HEK293 (cell line): ENCODE measurements around the gene ENAH.
"Not testable (repeated sequence)": the region's sequence is repeated elsewhere in the genome, so short reads cannot be mapped to it uniquely, and the experiment has no call there.

Experiments used
- CTCF ChIA-PET: fragments of 350-600 bp; formaldehyde crosslinking; extraction: SDS; loops from one replicate; lab custom pipeline; 2021; ENCODE audit warnings: antibody characterized with exemption; lab: Yijun Ruan, JAX
- POLR2A ChIA-PET: fragments of 300-600 bp; formaldehyde crosslinking; extraction: SDS; loops from one replicate; lab custom pipeline; 2020; ENCODE audit warnings: antibody characterized with exemption, inconsistent platforms; lab: Yijun Ruan, JAX
- H3K27ac ChIP-seq: fragments of 200-500 bp; sonication (Bioruptor generic); 2 replicates; pipeline ENCODE4 v1.5.1; 2014; ENCODE audit warnings: low read depth, low read length, control low read depth, inconsistent platforms; ENCODE audit errors: extremely low read depth
- H3K36me3 ChIP-seq, 2 experiments: fragments of 200-500 bp in 1 of 2; sonication (Bioruptor generic) in 1 of 2; 1 replicate in 1 of 2; 2 replicates in 1 of 2; pipeline ENCODE4 v1.5.1; 2014 to 2017; ENCODE audit warnings: inconsistent platforms in 2 of 2, low read length in 2 of 2; ENCODE audit not compliant: control insufficient read depth in 2 of 2, insufficient read depth in 1 of 2
- H3K4me1 ChIP-seq: fragments of 200-500 bp; sonication (Bioruptor generic); 2 replicates; pipeline ENCODE4 v1.5.1; 2014; ENCODE audit warnings: mild to moderate bottlenecking, low read length, inconsistent platforms; ENCODE audit not compliant: control insufficient read depth, insufficient read depth
- H3K4me3 ChIP-seq: 2 replicates; pipeline ENCODE4 v1.5.1; 2011; ENCODE audit warnings: low read depth, mild to moderate bottlenecking, control low read depth, low read length, moderate library complexity
- H3K9me3 ChIP-seq: fragments of 200-500 bp; sonication (Bioruptor generic); 2 replicates; pipeline ENCODE4 v1.5.1; 2014; ENCODE audit warnings: low read depth, low read length, inconsistent platforms; ENCODE audit not compliant: control insufficient read depth, insufficient read depth
- BCL11B ChIP-seq: fragments of 450-650 bp; formaldehyde crosslinking; IDR thresholded peaks from 2 replicates; pipeline ENCODE4 v1.5.1; 2016; ENCODE audit warnings: low read depth, missing biosample characterization, missing genetic modification characterization
- EGR2 ChIP-seq: fragments of 450-650 bp; formaldehyde crosslinking; IDR thresholded peaks from 2 replicates; pipeline ENCODE4 v1.5.1; 2016; ENCODE audit warnings: low read depth, missing biosample characterization, missing genetic modification characterization
- GLIS1 ChIP-seq: fragments of 450-650 bp; formaldehyde crosslinking; IDR thresholded peaks from 2 replicates; pipeline ENCODE4 v1.5.1; 2016; ENCODE audit warnings: missing biosample characterization, missing genetic modification characterization
- KLF8 ChIP-seq: fragments of 450-650 bp; formaldehyde crosslinking; IDR thresholded peaks from 2 replicates; pipeline ENCODE4 v1.5.1; 2016; ENCODE audit warnings: missing biosample characterization, missing genetic modification characterization
- OSR2 ChIP-seq: fragments of 450-650 bp; formaldehyde crosslinking; IDR thresholded peaks from 2 replicates; pipeline ENCODE4 v1.5.1; 2016; ENCODE audit warnings: missing biosample characterization, missing genetic modification characterization
- SCRT2 ChIP-seq: fragments of 450-650 bp; formaldehyde crosslinking; IDR thresholded peaks from 2 replicates; pipeline ENCODE4 v1.5.1; 2016; ENCODE audit warnings: missing biosample characterization, missing genetic modification characterization
- SP7 ChIP-seq: fragments of 450-650 bp; formaldehyde crosslinking; IDR thresholded peaks from 2 replicates; pipeline ENCODE4 v1.5.1; 2016; ENCODE audit warnings: missing biosample characterization, missing genetic modification characterization
- TRIM28 ChIP-seq: IDR thresholded peaks from 2 replicates; pipeline ENCODE4 v1.6.1; 2011; ENCODE audit warnings: low read length, control low read depth, borderline replicate concordance
- YY2 ChIP-seq: fragments of 450-650 bp; formaldehyde crosslinking; IDR thresholded peaks from 2 replicates; pipeline ENCODE4 v1.5.1; 2016; ENCODE audit warnings: missing biosample characterization, missing genetic modification characterization
- ZFP3 ChIP-seq: fragments of 450-650 bp; formaldehyde crosslinking; IDR thresholded peaks from 2 replicates; pipeline ENCODE4 v1.5.1; 2016; ENCODE audit warnings: low read depth, missing biosample characterization, missing genetic modification characterization
- ZNF23 ChIP-seq: fragments of 450-650 bp; formaldehyde crosslinking; IDR thresholded peaks from 2 replicates; pipeline ENCODE4 v1.5.1; 2016; ENCODE audit warnings: missing biosample characterization, missing genetic modification characterization, borderline replicate concordance
- ZNF248 ChIP-seq: fragments of 450-650 bp; formaldehyde crosslinking; IDR thresholded peaks from 2 replicates; pipeline ENCODE4 v1.5.1; 2017; ENCODE audit warnings: missing biosample characterization, missing genetic modification characterization
- ZNF292 ChIP-seq: fragments of 450-650 bp; formaldehyde crosslinking; IDR thresholded peaks from 2 replicates; pipeline ENCODE4 v1.5.1; 2016; ENCODE audit warnings: low read depth, missing biosample characterization, missing genetic modification characterization, borderline replicate concordance
- ZNF394 ChIP-seq: fragments of 450-650 bp; formaldehyde crosslinking; IDR thresholded peaks from 2 replicates; pipeline ENCODE4 v1.5.1; 2016; ENCODE audit warnings: missing biosample characterization, missing genetic modification characterization, mild to moderate bottlenecking, moderate library complexity, borderline replicate concordance
- ZNF416 ChIP-seq: fragments of 450-650 bp; formaldehyde crosslinking; IDR thresholded peaks from 2 replicates; pipeline ENCODE4 v1.5.1; 2016; ENCODE audit warnings: missing biosample characterization, missing genetic modification characterization
- ZNF423 ChIP-seq: fragments of 450-650 bp; formaldehyde crosslinking; IDR thresholded peaks from 2 replicates; pipeline ENCODE4 v1.5.1; 2016; ENCODE audit warnings: missing biosample characterization, missing genetic modification characterization
- ZNF510 ChIP-seq: fragments of 450-650 bp; formaldehyde crosslinking; IDR thresholded peaks from 2 replicates; pipeline ENCODE4 v1.5.1; 2018; ENCODE audit warnings: mild to moderate bottlenecking, missing genetic modification characterization, missing biosample characterization; ENCODE audit not compliant: insufficient replicate concordance
- ZNF558 ChIP-seq: fragments of 450-650 bp; formaldehyde crosslinking; IDR thresholded peaks from 2 replicates; pipeline ENCODE4 v1.5.1; 2016; ENCODE audit warnings: missing biosample characterization, missing genetic modification characterization
- ZNF571 ChIP-seq: fragments of 450-650 bp; formaldehyde crosslinking; IDR thresholded peaks from 2 replicates; pipeline ENCODE4 v1.5.0; 2017; ENCODE audit warnings: missing biosample characterization, missing genetic modification characterization
- ZNF600 ChIP-seq: fragments of 450-650 bp; formaldehyde crosslinking; IDR thresholded peaks from 2 replicates; pipeline ENCODE4 v1.5.1; 2016; ENCODE audit warnings: missing biosample characterization, missing genetic modification characterization
- TF ChIP-seq, protein P1 (sequence below): fragments of 450-650 bp; formaldehyde crosslinking; IDR thresholded peaks from 2 replicates; pipeline ENCODE4 v1.5.1; 2016; ENCODE audit warnings: missing biosample characterization, missing genetic modification characterization
- TF ChIP-seq, protein P2 (sequence below): fragments of 450-650 bp; formaldehyde crosslinking; IDR thresholded peaks from 2 replicates; pipeline ENCODE4 v1.5.1; 2016; ENCODE audit warnings: missing biosample characterization, missing genetic modification characterization
- TF ChIP-seq, protein P3 (sequence below): fragments of 450-650 bp; formaldehyde crosslinking; IDR thresholded peaks from 2 replicates; pipeline ENCODE4 v1.5.1; 2017; ENCODE audit warnings: missing biosample characterization, missing genetic modification characterization
- TF ChIP-seq, protein P4 (sequence below): fragments of 450-650 bp; formaldehyde crosslinking; IDR thresholded peaks from 2 replicates; pipeline ENCODE4 v1.5.0; 2017; ENCODE audit warnings: missing biosample characterization, missing genetic modification characterization, borderline replicate concordance

ENAH gene

DNA sequence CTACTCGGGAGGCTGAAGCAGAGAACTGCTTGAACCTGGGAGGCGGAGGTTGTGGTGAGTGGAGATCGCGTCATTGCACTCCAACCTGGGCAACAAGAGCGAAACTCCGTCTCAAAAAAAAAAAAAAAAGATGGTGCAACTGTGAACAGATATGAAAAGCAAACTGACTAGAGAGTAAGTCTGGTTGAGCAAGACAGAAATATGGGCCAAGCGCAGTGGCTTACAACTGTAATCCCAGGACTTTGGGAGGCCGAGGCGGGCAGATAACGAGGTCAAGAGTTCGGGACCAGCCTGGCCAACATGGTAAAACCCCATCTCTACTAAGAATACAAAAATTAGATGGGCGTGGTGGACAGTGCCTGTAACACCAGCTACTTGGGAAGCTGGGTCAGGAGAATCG is 24.1 kb downstream of the ENAH start:
- ChIA-PET CTCF (interaction anchor here (0.5 to 0.8 kb wide), 3 partner anchors 12 to 254 kb away, joined by 3 to 4 read pairs (median 4); no protein-coding TSS in a partner anchor), POLR2A (interaction anchor here (0.6 to 0.7 kb wide), 2 partner anchors 123 to 143 kb away, joined by 3 read pairs; no protein-coding TSS in a partner anchor)
- H3K9me3 ChIP-seq, H3K27ac ChIP-seq, H3K4me3 ChIP-seq, H3K36me3 ChIP-seq: not testable (repeated sequence)
- 0 out of 2 replicates have a peak, but pooled peaks have one; percentile 15 for TF ChIP-seq BCL11B (tag by site-specific recombination)
- H3K4me1 ChIP-seq = peaks cover 19% of the 10 kb centered on the region

DNA sequence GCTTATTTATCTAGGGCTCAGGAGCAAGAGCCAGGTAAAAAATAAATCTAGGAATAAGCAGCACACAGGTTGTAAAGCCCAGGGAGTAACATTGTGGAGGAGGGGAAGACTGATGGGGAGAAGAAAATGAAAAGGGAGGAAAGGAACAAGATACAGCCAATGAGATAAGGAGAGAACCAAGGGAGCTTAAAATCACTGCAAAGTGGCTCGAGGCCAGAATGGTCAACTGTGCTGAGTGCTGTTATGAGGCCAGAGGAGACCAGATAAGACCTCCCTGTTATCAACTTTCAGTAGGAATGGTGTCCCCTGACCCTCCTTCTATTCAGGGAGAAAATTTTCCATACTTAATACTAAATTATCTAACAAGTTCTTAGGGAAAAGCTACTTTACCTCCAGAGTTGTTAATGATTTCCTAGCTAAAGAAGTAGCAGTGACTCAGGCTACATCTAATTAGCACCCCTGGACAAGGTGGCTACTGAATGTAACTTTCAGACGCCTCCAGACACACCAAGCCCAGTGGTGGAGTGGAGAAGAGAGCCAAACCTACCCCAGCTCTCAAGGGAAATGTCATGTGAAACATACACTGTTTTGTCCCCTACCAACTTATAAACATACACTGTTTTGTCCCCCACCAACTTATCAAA is 25.5 kb downstream of the ENAH start:
- no peaks in the 10 kb centered on the region for H3K9me3 ChIP-seq
- H3K36me3 ChIP-seq = peaks cover 0 to 6% of the 10 kb centered on the region in 2 experiments; a peak in 1 of 3 replicates
- H3K27ac ChIP-seq = 0 out of 2 replicates have a peak overlapping the region, but pooled peaks have one; percentile 0
- H3K4me3 ChIP-seq = no peak overlapping the region
- CTCF ChIA-PET = interaction anchor here (0.6 to 1.5 kb wide), 8 partner anchors 10 to 348 kb away, joined by 3 to 7 read pairs (median 4); partner anchors contain the start of gene SRP9
- POLR2A ChIA-PET = interaction anchor here (0.6 to 1.3 kb wide), 5 partner anchors 23 to 150 kb away, joined by 3 to 8 read pairs (median 4); partner anchors contain the start of genes ENAH and SRP9
- H3K4me1 ChIP-seq = peaks cover 19% of the 10 kb centered on the region
- TF ChIP-seq ZNF558 (tag by site-specific recombination) = no peak
- TF ChIP-seq KLF8 = no peak
- TF ChIP-seq EGR2 (tag by site-specific recombination) = no peak
- 0 out of 2 replicates have a peak, but pooled peaks have one; percentile 17 for TF ChIP-seq ZNF394
- no peak for TF ChIP-seq ZNF23
- no peak for TF ChIP-seq ZNF416 (tag by site-specific recombination)
- TF ChIP-seq ZNF292 (tag by site-specific recombination) = no peak
- TF ChIP-seq TRIM28 = 0 out of 2 replicates have a peak, but pooled peaks have one; percentile 26
- TF ChIP-seq, protein P1, sequence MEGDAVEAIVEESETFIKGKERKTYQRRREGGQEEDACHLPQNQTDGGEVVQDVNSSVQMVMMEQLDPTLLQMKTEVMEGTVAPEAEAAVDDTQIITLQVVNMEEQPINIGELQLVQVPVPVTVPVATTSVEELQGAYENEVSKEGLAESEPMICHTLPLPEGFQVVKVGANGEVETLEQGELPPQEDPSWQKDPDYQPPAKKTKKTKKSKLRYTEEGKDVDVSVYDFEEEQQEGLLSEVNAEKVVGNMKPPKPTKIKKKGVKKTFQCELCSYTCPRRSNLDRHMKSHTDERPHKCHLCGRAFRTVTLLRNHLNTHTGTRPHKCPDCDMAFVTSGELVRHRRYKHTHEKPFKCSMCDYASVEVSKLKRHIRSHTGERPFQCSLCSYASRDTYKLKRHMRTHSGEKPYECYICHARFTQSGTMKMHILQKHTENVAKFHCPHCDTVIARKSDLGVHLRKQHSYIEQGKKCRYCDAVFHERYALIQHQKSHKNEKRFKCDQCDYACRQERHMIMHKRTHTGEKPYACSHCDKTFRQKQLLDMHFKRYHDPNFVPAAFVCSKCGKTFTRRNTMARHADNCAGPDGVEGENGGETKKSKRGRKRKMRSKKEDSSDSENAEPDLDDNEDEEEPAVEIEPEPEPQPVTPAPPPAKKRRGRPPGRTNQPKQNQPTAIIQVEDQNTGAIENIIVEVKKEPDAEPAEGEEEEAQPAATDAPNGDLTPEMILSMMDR (tag by site-specific recombination) = no peak
- TF ChIP-seq, protein P2, sequence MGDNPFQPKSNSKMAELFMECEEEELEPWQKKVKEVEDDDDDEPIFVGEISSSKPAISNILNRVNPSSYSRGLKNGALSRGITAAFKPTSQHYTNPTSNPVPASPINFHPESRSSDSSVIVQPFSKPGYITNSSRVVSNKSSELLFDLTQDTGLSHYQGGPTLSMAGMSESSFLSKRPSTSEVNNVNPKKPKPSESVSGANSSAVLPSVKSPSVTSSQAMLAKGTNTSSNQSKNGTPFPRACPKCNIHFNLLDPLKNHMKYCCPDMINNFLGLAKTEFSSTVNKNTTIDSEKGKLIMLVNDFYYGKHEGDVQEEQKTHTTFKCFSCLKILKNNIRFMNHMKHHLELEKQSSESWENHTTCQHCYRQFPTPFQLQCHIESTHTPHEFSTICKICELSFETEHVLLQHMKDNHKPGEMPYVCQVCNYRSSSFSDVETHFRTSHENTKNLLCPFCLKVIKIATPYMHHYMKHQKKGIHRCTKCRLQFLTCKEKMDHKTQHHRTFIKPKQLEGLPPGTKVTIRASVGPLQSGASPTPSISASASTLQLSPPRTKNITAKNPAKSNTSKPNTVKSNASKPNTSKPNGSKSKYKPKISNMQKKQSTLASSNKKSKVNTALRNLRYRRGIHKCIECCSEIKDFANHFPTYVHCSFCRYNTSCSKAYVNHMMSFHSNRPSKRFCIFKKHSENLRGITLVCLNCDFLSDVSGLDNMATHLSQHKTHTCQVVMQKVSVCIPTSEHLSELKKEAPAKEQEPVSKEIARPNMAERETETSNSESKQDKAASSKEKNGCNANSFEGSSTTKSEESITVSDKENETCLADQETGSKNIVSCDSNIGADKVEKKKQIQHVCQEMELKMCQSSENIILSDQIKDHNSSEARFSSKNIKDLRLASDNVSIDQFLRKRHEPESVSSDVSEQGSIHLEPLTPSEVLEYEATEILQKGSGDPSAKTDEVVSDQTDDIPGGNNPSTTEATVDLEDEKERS (tag by site-specific recombination) = no peak
- peak; percentile 42; the same call in 1 of the 2 replicates for TF ChIP-seq SP7 (tag by site-specific recombination)
- no peak for TF ChIP-seq SCRT2
- TF ChIP-seq, protein P3, sequence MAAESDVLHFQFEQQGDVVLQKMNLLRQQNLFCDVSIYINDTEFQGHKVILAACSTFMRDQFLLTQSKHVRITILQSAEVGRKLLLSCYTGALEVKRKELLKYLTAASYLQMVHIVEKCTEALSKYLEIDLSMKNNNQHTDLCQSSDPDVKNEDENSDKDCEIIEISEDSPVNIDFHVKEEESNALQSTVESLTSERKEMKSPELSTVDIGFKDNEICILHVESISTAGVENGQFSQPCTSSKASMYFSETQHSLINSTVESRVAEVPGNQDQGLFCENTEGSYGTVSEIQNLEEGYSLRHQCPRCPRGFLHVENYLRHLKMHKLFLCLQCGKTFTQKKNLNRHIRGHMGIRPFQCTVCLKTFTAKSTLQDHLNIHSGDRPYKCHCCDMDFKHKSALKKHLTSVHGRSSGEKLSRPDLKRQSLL (tag by site-specific recombination) = no peak
- no peak for TF ChIP-seq ZNF510 (tag by site-specific recombination)
- 0 out of 2 replicates have a peak, but pooled peaks have one; percentile 9 for TF ChIP-seq GLIS1
- TF ChIP-seq ZFP3 (tag by site-specific recombination) = no peak
- no peak for TF ChIP-seq YY2
- TF ChIP-seq ZNF600 (tag by site-specific recombination) = peak; percentile 71
- no peak for TF ChIP-seq ZNF571 (tag by site-specific recombination)
- TF ChIP-seq ZNF248 = no peak
- no peak for TF ChIP-seq ZNF423
- TF ChIP-seq, protein P4, sequence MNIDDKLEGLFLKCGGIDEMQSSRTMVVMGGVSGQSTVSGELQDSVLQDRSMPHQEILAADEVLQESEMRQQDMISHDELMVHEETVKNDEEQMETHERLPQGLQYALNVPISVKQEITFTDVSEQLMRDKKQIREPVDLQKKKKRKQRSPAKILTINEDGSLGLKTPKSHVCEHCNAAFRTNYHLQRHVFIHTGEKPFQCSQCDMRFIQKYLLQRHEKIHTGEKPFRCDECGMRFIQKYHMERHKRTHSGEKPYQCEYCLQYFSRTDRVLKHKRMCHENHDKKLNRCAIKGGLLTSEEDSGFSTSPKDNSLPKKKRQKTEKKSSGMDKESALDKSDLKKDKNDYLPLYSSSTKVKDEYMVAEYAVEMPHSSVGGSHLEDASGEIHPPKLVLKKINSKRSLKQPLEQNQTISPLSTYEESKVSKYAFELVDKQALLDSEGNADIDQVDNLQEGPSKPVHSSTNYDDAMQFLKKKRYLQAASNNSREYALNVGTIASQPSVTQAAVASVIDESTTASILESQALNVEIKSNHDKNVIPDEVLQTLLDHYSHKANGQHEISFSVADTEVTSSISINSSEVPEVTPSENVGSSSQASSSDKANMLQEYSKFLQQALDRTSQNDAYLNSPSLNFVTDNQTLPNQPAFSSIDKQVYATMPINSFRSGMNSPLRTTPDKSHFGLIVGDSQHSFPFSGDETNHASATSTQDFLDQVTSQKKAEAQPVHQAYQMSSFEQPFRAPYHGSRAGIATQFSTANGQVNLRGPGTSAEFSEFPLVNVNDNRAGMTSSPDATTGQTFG (tag by site-specific recombination) = no peak
- peak; percentile 78 for TF ChIP-seq OSR2 (tag by site-specific recombination)
